ENCODE measurements around the gene EPHA8. TPM values are rescaled to one million over a fixed set of nuclear protein-coding genes. Genes with fewer than 3 reads are reported as not detected.

Gene EPHA8
- total RNA-seq, 1 experiment from 2014 or later, result 3.8 TPM

- Mint-ChIP-seq H3K27me3 (ENCODE audit: low read depth) (no peaks in the 10 kb centered on the region), H3K27ac (no peak overlapping the region), H3K4me3 (no peak overlapping the region), H3K36me3 (no peaks in the 10 kb centered on the region), H3K4me1 (no peaks in the 10 kb centered on the region), H3K9me3 (no peaks in the 10 kb centered on the region)
- DNase-seq (ENCODE audit: low spot score) (no peak), ATAC-seq (no peak)
- ChIA-PET CTCF (interaction anchor here (0.7 to 3.8 kb wide), 2 partner anchors 13 to 114 kb away, joined by 3 to 16 read pairs; no protein-coding TSS in a partner anchor), POLR2A (no interaction called here)
- TF ChIP-seq FOXP1 (CRISPR knock-in tag; IDR thresholded peaks at IDR 0.05; ENCODE audit: borderline replicate concordance) (no peak), MLX (CRISPR knock-in tag; IDR thresholded peaks at IDR 0.05) (no peak), ATF2 (CRISPR knock-in tag; IDR thresholded peaks at IDR 0.05; ENCODE audit: borderline replicate concordance, low read depth) (no peak), ZBTB21 (CRISPR knock-in tag; IDR thresholded peaks at IDR 0.05; ENCODE audit: borderline replicate concordance) (no peak), ATF3 (CRISPR knock-in tag; conservative IDR thresholded peaks at IDR 0.05) (no peak), GTF2I (CRISPR knock-in tag; conservative IDR thresholded peaks at IDR 0.05) (no peak), GABPB1 (CRISPR knock-in tag; IDR thresholded peaks at IDR 0.05) (no peak), FOXP4 (CRISPR knock-in tag; IDR thresholded peaks at IDR 0.05) (no peak)
Measured at GRCh38 chr1:22540337-22540736, 23.0 kb upstream of the EPHA8 start.

GRCh38 chr1:22542886-22543285 is 20.4 kb upstream of the EPHA8 start:
- ChIA-PET POLR2A (interaction anchor here (0.6 to 1.8 kb wide), 2 partner anchors 12 to 1156 kb away, joined by 3 to 4 read pairs; no protein-coding TSS in a partner anchor), CTCF (interaction anchor here (0.7 to 1.8 kb wide), 9 partner anchors 12 to 123 kb away, joined by 3 to 15 read pairs (median 4); no protein-coding TSS in a partner anchor)
- no peaks in the 10 kb centered on the region for H3K9me3 Mint-ChIP-seq
- no peak for DNase-seq (ENCODE audit: low spot score)
- H3K27ac Mint-ChIP-seq, result no peak overlapping the region
- H3K27me3 Mint-ChIP-seq (ENCODE audit: low read depth), result peaks cover 8% of the 10 kb centered on the region
- H3K4me1 Mint-ChIP-seq, result 0 out of 2 replicates have a peak, but pooled peaks cover 4% of the 10 kb centered on the region
- TF ChIP-seq TEAD4 (CRISPR knock-in tag; IDR thresholded peaks at IDR 0.05) (no peak), MLX (CRISPR knock-in tag; IDR thresholded peaks at IDR 0.05) (no peak), NFATC4 (CRISPR knock-in tag; IDR thresholded peaks at IDR 0.05) (no peak), ZNF671 (CRISPR knock-in tag; IDR thresholded peaks at IDR 0.05) (no peak), JUN (CRISPR knock-in tag; IDR thresholded peaks at IDR 0.05) (no peak), ETV6 (CRISPR knock-in tag; IDR thresholded peaks at IDR 0.05) (no peak), ZNF423 (CRISPR knock-in tag; IDR thresholded peaks at IDR 0.05) (no peak), MYBL2 (CRISPR knock-in tag; IDR thresholded peaks at IDR 0.05) (no peak), E2F4 (CRISPR knock-in tag; IDR thresholded peaks at IDR 0.05; ENCODE audit: borderline replicate concordance, low read depth) (no peak)
- H3K36me3 Mint-ChIP-seq, result no peaks in the 10 kb centered on the region
- ATAC-seq, result no peak
- H3K4me3 Mint-ChIP-seq, result no peak overlapping the region

GRCh38 chr1:22543679-22544078 is 19.6 kb upstream of the EPHA8 start:
- H3K27ac Mint-ChIP-seq, result no peak overlapping the region
- POLR2A ChIA-PET, result interaction anchor here (1.8 kb wide), 1 partner anchor 12 kb away, joined by 4 read pairs; no protein-coding TSS in a partner anchor

More at GRCh38 chr1:22543679-22544078, 19.6 kb upstream of the EPHA8 start:
- DNase-seq (ENCODE audit: low spot score) (no peak), ATAC-seq (no peak)
- no peaks in the 10 kb centered on the region for H3K9me3 Mint-ChIP-seq
- TF ChIP-seq ZNF512 (CRISPR knock-in tag; IDR thresholded peaks at IDR 0.05; ENCODE audit: borderline replicate concordance) (no peak), KAT7 (CRISPR knock-in tag; IDR thresholded peaks at IDR 0.05; ENCODE audit: borderline replicate concordance) (no peak), PREB (CRISPR knock-in tag; IDR thresholded peaks at IDR 0.05; ENCODE audit: borderline replicate concordance) (no peak), ERG (CRISPR knock-in tag; IDR thresholded peaks at IDR 0.05) (no peak), OVOL2 (CRISPR knock-in tag; IDR thresholded peaks at IDR 0.05; ENCODE audit: borderline replicate concordance) (no peak)
- no peaks in the 10 kb centered on the region for H3K36me3 Mint-ChIP-seq
- no peak overlapping the region for H3K4me3 Mint-ChIP-seq
- H3K4me1 Mint-ChIP-seq, result 0 out of 2 replicates have a peak, but pooled peaks cover 4% of the 10 kb centered on the region
- CTCF ChIA-PET, result interaction anchor here (0.9 to 1.8 kb wide), 4 partner anchors 69 to 102 kb away, joined by 4 to 15 read pairs (median 6); no protein-coding TSS in a partner anchor
- H3K27me3 Mint-ChIP-seq (ENCODE audit: low read depth), result peaks cover 8% of the 10 kb centered on the region
